Trophoblast cell (in vitro differentiated cells and primary cell): ENCODE measurements around the gene LAMC2.

Experiments
- DNase-seq, 2 donors: peaks; one replicate each; pipeline ENCODE4 v3.0.0-alpha.2; 2016
- H2AFZ ChIP-seq: 2 replicates; pipeline ENCODE4 v1.6.1; 2013; ENCODE audit warnings: low read length, moderate library complexity, mild to moderate bottlenecking; ENCODE audit not compliant: insufficient read depth, poor library complexity
- H2AK5ac ChIP-seq: 2 replicates; pipeline ENCODE4 v1.6.1; 2013; ENCODE audit warnings: mild to moderate bottlenecking, low read length
- H2BK120ac ChIP-seq: 2 replicates; pipeline ENCODE4 v1.6.1; 2013; ENCODE audit warnings: low read length, mild to moderate bottlenecking, moderate library complexity; ENCODE audit not compliant: insufficient read depth, poor library complexity
- H2BK12ac ChIP-seq: 2 replicates; pipeline ENCODE4 v1.6.1; 2013; ENCODE audit warnings: mild to moderate bottlenecking, low read length, moderate library complexity
- H2BK5ac ChIP-seq: 2 replicates; pipeline ENCODE4 v1.6.1; 2013; ENCODE audit warnings: low read length, low read depth, moderate library complexity, mild to moderate bottlenecking; ENCODE audit not compliant: poor library complexity
- H3K14ac ChIP-seq: 2 replicates; pipeline ENCODE4 v1.6.1; 2013; ENCODE audit warnings: mild to moderate bottlenecking, low read length
- H3K18ac ChIP-seq: 2 replicates; pipeline ENCODE4 v1.6.1; 2013; ENCODE audit warnings: mild to moderate bottlenecking, low read length
- H3K23ac ChIP-seq: 2 replicates; pipeline ENCODE4 v1.6.1; 2013; ENCODE audit warnings: low read length
- H3K27ac ChIP-seq: 2 replicates; pipeline ENCODE4 v1.5.1; 2013; ENCODE audit warnings: low read depth, mild to moderate bottlenecking, inconsistent platforms, low read length, moderate library complexity
- H3K27me3 ChIP-seq: 2 replicates; pipeline ENCODE4 v1.6.1; 2013; ENCODE audit warnings: inconsistent platforms, mild to moderate bottlenecking, low read length, moderate library complexity; ENCODE audit not compliant: insufficient read depth
- H3K36me3 ChIP-seq, 2 experiments: 1 replicate in 1 of 2; 2 replicates in 1 of 2; pipeline ENCODE4 v1.6.1; 2013; ENCODE audit warnings: low read length in 2 of 2, mild to moderate bottlenecking in 2 of 2, moderate library complexity in 1 of 2; ENCODE audit not compliant: insufficient read depth in 2 of 2, control insufficient read depth in 1 of 2
- H3K4ac ChIP-seq: 2 replicates; pipeline ENCODE4 v1.6.1; 2013; ENCODE audit warnings: low read depth, mild to moderate bottlenecking, low read length, moderate library complexity
- H3K4me1 ChIP-seq, 2 experiments: 1 replicate in 1 of 2; 2 replicates in 1 of 2; pipeline ENCODE4 v1.6.1; 2013; ENCODE audit warnings: low read length in 2 of 2, mild to moderate bottlenecking in 2 of 2, moderate library complexity in 1 of 2; ENCODE audit not compliant: insufficient read depth in 2 of 2, control insufficient read depth in 1 of 2
- H3K4me2 ChIP-seq: 2 replicates; pipeline ENCODE4 v1.6.1; 2013; ENCODE audit warnings: inconsistent platforms, mild to moderate bottlenecking, low read length, moderate library complexity
- H3K4me3 ChIP-seq: 2 replicates; pipeline ENCODE4 v1.5.1; 2013; ENCODE audit warnings: mild to moderate bottlenecking, low read depth, low read length, inconsistent platforms
- H3K79me1 ChIP-seq: one replicate; pipeline ENCODE4 v1.6.1; 2013; ENCODE audit warnings: low read length
- H3K79me2 ChIP-seq: 2 replicates; pipeline ENCODE4 v1.6.1; 2013; ENCODE audit warnings: low read length, mild to moderate bottlenecking; ENCODE audit not compliant: control insufficient read depth, insufficient read depth, poor library complexity
- H3K9ac ChIP-seq: 2 replicates; pipeline ENCODE4 v1.6.1; 2013; ENCODE audit warnings: mild to moderate bottlenecking, low read length
- H3K9me3 ChIP-seq: 2 replicates; pipeline ENCODE4 v1.6.1; 2013; ENCODE audit warnings: low read depth, mild to moderate bottlenecking, control low read depth, inconsistent platforms, low read length; ENCODE audit not compliant: insufficient read depth
- H4K12ac ChIP-seq: 2 replicates; pipeline ENCODE4 v1.6.1; 2013; ENCODE audit warnings: low read depth, mild to moderate bottlenecking, low read length, moderate library complexity
- H4K8ac ChIP-seq: 2 replicates; pipeline ENCODE4 v1.6.1; 2013; ENCODE audit warnings: low read depth, mild to moderate bottlenecking, low read length, moderate library complexity
- H4K91ac ChIP-seq: one replicate; pipeline ENCODE4 v1.6.1; 2013; ENCODE audit warnings: low read depth, mild to moderate bottlenecking, low read length, moderate library complexity
- WGBS: extraction: QIAGEN DNeasy Blood & Tissue Kit; methylation state at CpG from one replicate; pipeline ENCODE4 v1.1.7; 2013; ENCODE audit warnings: missing lambda C conversion rate; ENCODE audit not compliant: insufficient read length, insufficient coverage; ENCODE audit errors: extremely low coverage; 5-methylcytosine and 5-hydroxymethylcytosine counted together

LAMC2 gene

GRCh38 chr1:183247066-183247465 is 61.0 kb downstream of the LAMC2 start:
- Histone ChIP-seq H3K4me1 (peaks cover 0 to 6% of the 10 kb centered on the region in 2 experiments), H3K4me3 (no peak overlapping the region), H2BK12ac (no peak overlapping the region), H2BK120ac (no peak overlapping the region), H3K36me3 (peaks cover 4 to 7% of the 10 kb centered on the region in 2 experiments), H3K27ac (no peak overlapping the region), H2AK5ac (no peak overlapping the region), H3K79me1 (no peaks in the 10 kb centered on the region), H3K4ac (no peak overlapping the region), H3K79me2 (no peaks in the 10 kb centered on the region), H3K9ac (no peak overlapping the region), H3K4me2 (no peak overlapping the region), H3K18ac (no peak overlapping the region), H3K9me3 (peaks cover 3% of the 10 kb centered on the region), H3K27me3 (no peaks in the 10 kb centered on the region), H4K8ac (no peak overlapping the region), H2AFZ (no peak overlapping the region), H3K14ac (no peak overlapping the region), H4K12ac (no peak overlapping the region), H3K23ac (no peak overlapping the region), H2BK5ac (no peak overlapping the region), H4K91ac (no peak overlapping the region)
- no CpG with 5 or more reads among the region's 11 CpGs for WGBS
- DNase-seq: no peak

DNA sequence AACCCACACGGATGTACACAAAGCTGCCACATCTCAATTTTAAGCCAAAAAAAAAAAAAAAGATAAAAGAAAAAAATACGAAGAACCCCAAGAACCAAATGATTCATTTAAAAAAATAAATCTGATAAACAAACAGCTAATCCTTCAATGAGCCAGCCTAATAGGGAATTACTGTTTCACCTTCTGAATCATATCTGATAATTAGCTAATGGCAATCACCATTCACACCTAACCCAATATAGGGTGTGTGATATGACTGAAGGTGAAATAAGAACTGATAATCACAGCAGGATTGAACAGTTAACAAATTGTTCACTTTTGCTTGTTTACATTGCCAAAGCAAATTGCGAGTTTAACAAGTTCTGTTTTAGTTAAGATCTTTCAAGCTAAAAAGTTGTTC is 61.4 kb downstream of the LAMC2 start:
- H2AFZ ChIP-seq: no peak overlapping the region

DNA sequence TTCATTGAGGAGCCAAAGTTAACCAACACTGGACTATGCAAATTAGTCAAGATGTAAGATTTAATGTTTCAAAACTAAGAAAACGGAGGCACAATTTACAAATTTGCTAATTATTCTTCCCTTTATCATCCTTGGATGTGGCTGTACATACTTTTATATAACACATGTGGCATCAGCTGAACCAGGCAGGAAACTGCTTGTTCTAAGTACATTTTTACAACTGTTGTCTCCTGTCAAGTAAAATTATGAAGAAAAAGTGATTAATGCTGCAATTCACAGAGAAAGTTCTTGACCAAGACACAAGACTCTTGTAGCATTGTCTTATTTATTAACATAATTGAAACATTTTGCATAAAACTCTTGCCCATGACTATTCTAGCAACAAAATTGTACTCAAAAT is 61.9 kb downstream of the LAMC2 start:
- WGBS: no CpG with 5 or more reads among the region's 1 CpG
- H3K4ac ChIP-seq: no peak overlapping the region
- H2BK5ac ChIP-seq: no peak overlapping the region
- H4K91ac ChIP-seq: no peak overlapping the region
- H2AFZ ChIP-seq: no peak overlapping the region
- H4K12ac ChIP-seq: no peak overlapping the region
- DNase-seq: no peak
- peaks cover 3% of the 10 kb centered on the region for H3K9me3 ChIP-seq
- H2BK120ac ChIP-seq: no peak overlapping the region
- peaks cover 7 to 8% of the 10 kb centered on the region in 2 experiments for H3K36me3 ChIP-seq
- no peak overlapping the region for H3K9ac ChIP-seq
- H3K4me2 ChIP-seq: no peak overlapping the region
- H3K14ac ChIP-seq: no peak overlapping the region
- H3K23ac ChIP-seq: no peak overlapping the region
- H2AK5ac ChIP-seq: no peak overlapping the region
- no peak overlapping the region for H3K4me3 ChIP-seq
- H3K18ac ChIP-seq: no peak overlapping the region
- H3K27ac ChIP-seq: no peak overlapping the region
- no peaks in the 10 kb centered on the region for H3K27me3 ChIP-seq
- no peaks in the 10 kb centered on the region for H3K79me2 ChIP-seq
- no peak overlapping the region for H4K8ac ChIP-seq
- no peaks in the 10 kb centered on the region for H3K79me1 ChIP-seq
- H2BK12ac ChIP-seq: no peak overlapping the region
- H3K4me1 ChIP-seq: peaks cover 0 to 6% of the 10 kb centered on the region in 2 experiments

More for the DNA sequence above, 61.4 kb downstream of the LAMC2 start:
- H3K4me2 ChIP-seq: no peak overlapping the region
- H3K18ac ChIP-seq: no peak overlapping the region
- H3K9me3 ChIP-seq: peaks cover 3% of the 10 kb centered on the region
- no peaks in the 10 kb centered on the region for H3K27me3 ChIP-seq
- no peak overlapping the region for H2AK5ac ChIP-seq
- no CpG with 5 or more reads among the region's 3 CpGs for WGBS
- no peak overlapping the region for H3K4ac ChIP-seq
- no peaks in the 10 kb centered on the region for H3K79me2 ChIP-seq
- H3K9ac ChIP-seq: no peak overlapping the region
- H2BK120ac ChIP-seq: no peak overlapping the region
- peaks cover 7 to 8% of the 10 kb centered on the region in 2 experiments for H3K36me3 ChIP-seq
- H4K12ac ChIP-seq: no peak overlapping the region
- H4K91ac ChIP-seq: no peak overlapping the region
- H2BK12ac ChIP-seq: no peak overlapping the region
- peaks cover 0 to 6% of the 10 kb centered on the region in 2 experiments for H3K4me1 ChIP-seq
- no peak overlapping the region for H2BK5ac ChIP-seq
- H3K23ac ChIP-seq: no peak overlapping the region
- no peak overlapping the region for H3K27ac ChIP-seq
- H3K4me3 ChIP-seq: no peak overlapping the region
- DNase-seq: no peak
- H4K8ac ChIP-seq: no peak overlapping the region
- H3K14ac ChIP-seq: no peak overlapping the region
- H3K79me1 ChIP-seq: no peaks in the 10 kb centered on the region

GRCh38 chr1:183248989-183249691 is 63.1 kb downstream of the LAMC2 start:
- Histone ChIP-seq H3K23ac (no peak overlapping the region), H3K9me3 (peaks cover 3% of the 10 kb centered on the region), H2BK12ac (no peak overlapping the region), H3K27me3 (no peaks in the 10 kb centered on the region), H3K4ac (no peak overlapping the region), H3K27ac (no peak overlapping the region), H3K79me1 (no peaks in the 10 kb centered on the region), H3K4me3 (no peak overlapping the region), H3K4me2 (no peak overlapping the region), H2AK5ac (no peak overlapping the region), H2BK120ac (no peak overlapping the region), H4K91ac (no peak overlapping the region), H2BK5ac (no peak overlapping the region), H4K8ac (no peak overlapping the region), H3K9ac (no peak overlapping the region), H3K14ac (no peak overlapping the region), H2AFZ (no peak overlapping the region), H3K18ac (no peak overlapping the region), H4K12ac (no peak overlapping the region), H3K4me1 (peaks cover 0 to 2% of the 10 kb centered on the region in 2 experiments), H3K36me3 (peaks cover 4 to 8% of the 10 kb centered on the region in 2 experiments), H3K79me2 (no peaks in the 10 kb centered on the region)
- no CpG with 5 or more reads among the region's 4 CpGs for WGBS
- no peak for DNase-seq
